CD14-positive monocyte (primary cell): ENCODE data around the gene BCKDHA. TPM values are rescaled to one million over a fixed set of nuclear protein-coding genes. Genes with fewer than 3 reads are reported as not detected.
A peak's percentile ranks its signal among the peaks of the same experiment; 100 is the strongest.

Experiments
- DNase-seq, 3 donors: peaks; one replicate each; pipeline ENCODE4 v3.0.0-alpha.2; 2011 to 2022
- H2AFZ ChIP-seq: 2 replicates; pipeline ENCODE4 v1.6.0; 2012; ENCODE audit warnings: mild to moderate bottlenecking, low read depth, low read length, inconsistent platforms; ENCODE audit not compliant: insufficient read depth, poor library complexity, severe bottlenecking
- H3K27ac ChIP-seq, 2 donors: 1 replicate in 1 of 2; 2 replicates in 1 of 2; pipeline ENCODE4 v1.5.1; 2012 to 2013; ENCODE audit warnings: low read length in 2 of 2, control low read depth in 1 of 2, inconsistent platforms in 1 of 2, low read depth in 1 of 2, mild to moderate bottlenecking in 1 of 2
- H3K27me3 ChIP-seq, 2 donors: one replicate each; pipeline versions ENCODE4 v1.6.0 to v1.6.1; 2011 to 2013; ENCODE audit warnings: low read length in 2 of 2; ENCODE audit not compliant: control insufficient read depth in 2 of 2, insufficient read depth in 2 of 2
- H3K36me3 ChIP-seq, 2 donors: replicated peaks in 1 of 2; 1 replicate in 1 of 2; 2 replicates in 1 of 2; pipeline versions ENCODE4 v1.5.1 to v1.6.1; 2012 to 2013; ENCODE audit warnings: low read length in 2 of 2, control low read depth in 1 of 2, inconsistent platforms in 1 of 2, mild to moderate bottlenecking in 1 of 2; ENCODE audit not compliant: insufficient read depth in 2 of 2, control insufficient read depth in 1 of 2
- H3K4me1 ChIP-seq, 2 donors: 1 replicate in 1 of 2; 2 replicates in 1 of 2; pipeline versions ENCODE4 v1.5.1 to v1.6.1; 2012 to 2013; ENCODE audit warnings: low read length in 2 of 2, control low read depth in 1 of 2, inconsistent platforms in 1 of 2, mild to moderate bottlenecking in 1 of 2, moderate library complexity in 1 of 2; ENCODE audit not compliant: insufficient read depth in 2 of 2, control insufficient read depth in 1 of 2
- H3K4me2 ChIP-seq: replicated peaks from 2 replicates; pipeline ENCODE3; 2012; ENCODE audit warnings: low read length, moderate library complexity, mild to moderate bottlenecking; ENCODE audit not compliant: poor library complexity, severe bottlenecking; ENCODE audit errors: extremely low read depth
- H3K4me3 ChIP-seq, 3 experiments: fragments of 200-600 bp in 1 of 3; sonication (generic) in 1 of 3; replicated peaks in 1 of 3; 1 replicate in 2 of 3; 2 replicates in 1 of 3; pipeline ENCODE4 v1.5.1; 2011 to 2013; ENCODE audit warnings: low read length in 3 of 3, mild to moderate bottlenecking in 3 of 3, control low read depth in 2 of 3, low read depth in 2 of 3, inconsistent platforms in 1 of 3, moderate library complexity in 1 of 3
- H3K79me2 ChIP-seq: 2 replicates; pipeline ENCODE4 v1.6.0; 2012; ENCODE audit warnings: mild to moderate bottlenecking, control low read depth, inconsistent platforms, low read length, moderate library complexity; ENCODE audit not compliant: insufficient read depth
- H3K9ac ChIP-seq: 2 replicates; pipeline ENCODE4 v1.6.0; 2017; ENCODE audit warnings: low read length, mild to moderate bottlenecking; ENCODE audit not compliant: insufficient read depth, poor library complexity, severe bottlenecking
- H3K9me3 ChIP-seq, 2 donors: replicated peaks in 1 of 2; 1 replicate in 1 of 2; 2 replicates in 1 of 2; pipeline versions ENCODE4 v1.5.1 to v1.6.1; 2012 to 2013; ENCODE audit warnings: low read length in 2 of 2, control low read depth in 1 of 2; ENCODE audit not compliant: control insufficient read depth in 1 of 2, insufficient read depth in 1 of 2
- H4K20me1 ChIP-seq: 2 replicates; pipeline ENCODE4 v1.6.0; 2012; ENCODE audit warnings: mild to moderate bottlenecking, low read length, control low read depth, moderate library complexity; ENCODE audit not compliant: insufficient read depth
- H3K27ac Mint-ChIP-seq, 7 donors: one replicate each; pipeline ENCODE4 v1.8.0; 2020; ENCODE audit warnings: mild to moderate bottlenecking in 7 of 7, mixed read lengths in 7 of 7, moderate library complexity in 6 of 7, inconsistent platforms in 2 of 7
- H3K27me3 Mint-ChIP-seq, 3 donors: one replicate each; pipeline ENCODE4 v1.8.0; 2021 to 2022; ENCODE audit warnings: low read depth in 3 of 3, mild to moderate bottlenecking in 3 of 3, mixed read lengths in 3 of 3, moderate library complexity in 3 of 3, inconsistent platforms in 1 of 3
- H3K36me3 Mint-ChIP-seq, 2 donors: one replicate each; pipeline ENCODE4 v1.8.0; 2020; ENCODE audit warnings: mixed read lengths in 2 of 2, inconsistent platforms in 1 of 2, mild to moderate bottlenecking in 1 of 2
- H3K4me1 Mint-ChIP-seq: one replicate; pipeline ENCODE4 v1.8.0; 2020; ENCODE audit warnings: mild to moderate bottlenecking, mixed read lengths
- H3K4me3 Mint-ChIP-seq, 2 donors: one replicate each; pipeline ENCODE4 v1.8.0; 2020; ENCODE audit warnings: mild to moderate bottlenecking in 2 of 2, mixed read lengths in 2 of 2, moderate library complexity in 1 of 2
- H3K9me3 Mint-ChIP-seq, 7 donors: one replicate each; pipeline ENCODE4 v1.8.0; 2020 to 2022; ENCODE audit warnings: mixed read lengths in 7 of 7, mild to moderate bottlenecking in 6 of 7, moderate library complexity in 6 of 7, inconsistent platforms in 2 of 7
- CTCF ChIP-seq: fragments of 200-600 bp; IDR thresholded peaks from one replicate; pipeline ENCODE4 v1.8.0; 2022; ENCODE audit warnings: antibody characterized with exemption, mild to moderate bottlenecking
- WGBS: methylation state at CpG from one replicate; pipeline ENCODE4 v1.1.5; 2013; ENCODE audit warnings: missing lambda C conversion rate; ENCODE audit not compliant: insufficient coverage; 5-methylcytosine and 5-hydroxymethylcytosine counted together
- intact Hi-C, 2 donors: fragments of 100-400 bp; cut with micrococcal nuclease; formaldehyde crosslinking; loops; one replicate each; pipeline versions ENCODE4 v1.15.0 to v1.15.1; 2023
- polyA plus RNA-seq, 3 donors: library from polyadenylated mRNA; depleted of rRNA in 1 of 3; unstranded in 2 of 3; stranded (reverse) in 1 of 3; fragments of 300-500 nt in 2 of 3; fragments of >200 nt in 1 of 3; fragmentation: Illumina TruSeq in 2 of 3; gene quantifications; 1 replicate in 2 of 3; 2 replicates in 1 of 3; pipeline ENCODE4 v1.2.3, GENCODE V29; 2012 to 2021

BCKDHA gene
- polyA plus RNA-seq, 3 donors = 52.4 to 90.1 (median 87.6) TPM

- WGBS = 79% methylated on average over 31 of the region's 36 CpGs
- H3K27me3 Mint-ChIP-seq = peaks cover 0 to 3% (median 0%) of the 10 kb centered on the region in 3 donors
- Histone ChIP-seq H3K36me3 (peaks cover 39 to 42% of the 10 kb centered on the region in 2 donors), H3K4me2 (peak overlapping the region; percentile 87), H3K27me3 (no peaks in the 10 kb centered on the region), H3K4me1 (peaks cover 77 to 86% of the 10 kb centered on the region in 2 donors), H3K4me3 (peak overlapping the region; percentile 61 to 85 (median 75)), H3K79me2 (peaks cover 82% of the 10 kb centered on the region), H3K9ac (peak overlapping the region; percentile 71), H4K20me1 (peaks cover 34% of the 10 kb centered on the region), H2AFZ (peak overlapping the region; percentile 77), H3K27ac (peak overlapping the region; percentile 73 to 77), H3K9me3 (no peaks in the 10 kb centered on the region)
- peaks cover 35 to 56% of the 10 kb centered on the region in 2 donors for H3K36me3 Mint-ChIP-seq
- H3K4me1 Mint-ChIP-seq = peaks cover 68% of the 10 kb centered on the region
- H3K27ac Mint-ChIP-seq = peak overlapping the region; percentile 44 to 97 (median 89)
- intact Hi-C loops = loop anchor here in 1 of 2 donors (10.0 kb wide), 1 partner anchor 51 kb away; the partner anchor contains the start of gene TMEM91
- H3K9me3 Mint-ChIP-seq = peaks cover 0 to under 1% (median 0%) of the 10 kb centered on the region in 7 donors
- no peak for TF ChIP-seq CTCF
- H3K4me3 Mint-ChIP-seq = peak overlapping the region; percentile 94 to 98
- DNase-seq = no peak
These were observed 28.7 kb downstream of the BCKDHA start for GRCh38 chr19:41426116-41426841.

GRCh38 chr19:41426952-41427646 is 29.5 kb downstream of the BCKDHA start, which contains the start of gene B3GNT8:
Gene B3GNT8 (minus strand): TSS chr19:41427374. CDS start chr19:41426778, 596 bp downstream.
- Histone ChIP-seq H3K27me3 (no peaks in the 10 kb centered on the region), H3K79me2 (peaks cover 77% of the 10 kb centered on the region), H3K9ac (peak within 1 kb of the TSS; percentile 71), H3K4me1 (peaks cover 71 to 80% of the 10 kb centered on the region in 2 donors), H4K20me1 (peaks cover 38% of the 10 kb centered on the region), H3K27ac (peak within 1 kb of the TSS; percentile 73 to 77), H3K4me3 (peak within 1 kb of the TSS; percentile 61 to 85 (median 75)), H3K9me3 (no peaks in the 10 kb centered on the region), H2AFZ (peak within 1 kb of the TSS; percentile 77), H3K36me3 (peaks cover 41 to 44% of the 10 kb centered on the region in 2 donors), H3K4me2 (peak within 1 kb of the TSS; percentile 87)
- DNase-seq = peak; percentile 35 to 62 (median 36)
- Mint-ChIP-seq H3K27me3 (peaks cover 0 to 1% (median 0%) of the 10 kb centered on the region in 3 donors), H3K4me1 (peaks cover 64% of the 10 kb centered on the region), H3K4me3 (peak within 1 kb of the TSS; percentile 94 to 98), H3K9me3 (no peaks in the 10 kb centered on the region), H3K36me3 (peaks cover 34 to 55% of the 10 kb centered on the region in 2 donors), H3K27ac (peak within 1 kb of the TSS; percentile 87 to 97 (median 91))
- intact Hi-C loops = loop anchor here in 1 of 2 donors (10.0 kb wide), 1 partner anchor 52 kb away; the partner anchor contains the start of gene TMEM91
- WGBS = 2% methylated on average over 11 of the region's 19 CpGs
- no peak for TF ChIP-seq CTCF
